ENCODE data around the gene FOLR2.

The FOLR2 gene

GRCh38 chr11:72226701-72227100, 10.1 kb downstream of the FOLR2 start:
- Histone ChIP-seq H3K9me2 (replicated peaks; ENCODE audit: insufficient read depth, low read length) (no peaks in the 10 kb centered on the region), H3K36me3 (replicated peaks; ENCODE audit: insufficient read depth, low read length) (no peaks in the 10 kb centered on the region), H3K9ac (ENCODE audit: low read length) (no peak overlapping the region), H4K20me1 (ENCODE audit: insufficient read depth, low read length) (no peaks in the 10 kb centered on the region), H2AFZ (ENCODE audit: low read length) (no peak overlapping the region), H3F3A (ENCODE audit: insufficient read depth, low read length) (peaks cover 11% of the 10 kb centered on the region; the same call in 1 of the 2 replicates), H3K79me2 (ENCODE audit: low read length) (peaks cover 28% of the 10 kb centered on the region), H3K9me3 (replicated peaks; ENCODE audit: insufficient read depth, low read length) (no peaks in the 10 kb centered on the region), H3K27me3 (replicated peaks; ENCODE audit: insufficient read depth, low read length) (no peaks in the 10 kb centered on the region), H3K4me3 (ENCODE audit: low read length) (no peak overlapping the region), H3K4me2 (ENCODE audit: low read depth, low read length) (no peak overlapping the region), H3K4me1 (ENCODE audit: low read length) (peaks cover 8% of the 10 kb centered on the region), H3K27ac (ENCODE audit: low read length) (no peak overlapping the region)
- no peak for DNase-seq
- TF ChIP-seq CTCF (IDR thresholded peaks at IDR 0.05; ENCODE audit: low read length) (no peak), EZH2phosphoT487 (IDR thresholded peaks at IDR 0.05; ENCODE audit: low read length) (no peak)

- Histone ChIP-seq H3K9me2 (replicated peaks; ENCODE audit: insufficient read depth, low read length) (no peaks in the 10 kb centered on the region), H3K9ac (ENCODE audit: low read length) (no peak overlapping the region), H3K36me3 (replicated peaks; ENCODE audit: insufficient read depth, low read length) (no peaks in the 10 kb centered on the region), H3K4me1 (ENCODE audit: low read length) (peaks cover under 1% of the 10 kb centered on the region), H3F3A (ENCODE audit: insufficient read depth, low read length) (peaks cover 11% of the 10 kb centered on the region; the same call in 1 of the 2 replicates), H3K4me2 (ENCODE audit: low read depth, low read length) (no peak overlapping the region), H3K4me3 (ENCODE audit: low read length) (no peak overlapping the region), H4K20me1 (ENCODE audit: insufficient read depth, low read length) (no peaks in the 10 kb centered on the region), H2AFZ (ENCODE audit: low read length) (no peak overlapping the region), H3K27ac (ENCODE audit: low read length) (no peak overlapping the region), H3K9me3 (replicated peaks; ENCODE audit: insufficient read depth, low read length) (no peaks in the 10 kb centered on the region), H3K79me2 (ENCODE audit: low read length) (peaks cover 28% of the 10 kb centered on the region), H3K27me3 (replicated peaks; ENCODE audit: insufficient read depth, low read length) (no peaks in the 10 kb centered on the region)
- TF ChIP-seq EZH2phosphoT487 (IDR thresholded peaks at IDR 0.05; ENCODE audit: low read length) (no peak), CTCF (IDR thresholded peaks at IDR 0.05; ENCODE audit: low read length) (no peak), EZH2 (optimal IDR thresholded peaks at IDR 0.05; ENCODE audit: low read depth, low read length) (no peak)
- no peak for DNase-seq
Observed at GRCh38 chr11:72227316-72228228, 11.0 kb downstream of the FOLR2 start.

GRCh38 chr11:72228229-72228843, 11.7 kb downstream of the FOLR2 start:
- H3K9ac ChIP-seq (ENCODE audit: low read length), result no peak overlapping the region
- H3K4me2 ChIP-seq (ENCODE audit: low read depth, low read length), result no peak overlapping the region
- H3K27me3 ChIP-seq (replicated peaks; ENCODE audit: insufficient read depth, low read length), result no peaks in the 10 kb centered on the region
- H3K9me2 ChIP-seq (replicated peaks; ENCODE audit: insufficient read depth, low read length), result no peaks in the 10 kb centered on the region
- no peaks in the 10 kb centered on the region for H3K9me3 ChIP-seq (replicated peaks; ENCODE audit: insufficient read depth, low read length)
- H3K36me3 ChIP-seq (replicated peaks; ENCODE audit: insufficient read depth, low read length), result no peaks in the 10 kb centered on the region
- H3K27ac ChIP-seq (ENCODE audit: low read length), result no peak overlapping the region
- no peak for DNase-seq
- no peak overlapping the region for H3K4me3 ChIP-seq (ENCODE audit: low read length)
- TF ChIP-seq EZH2 (optimal IDR thresholded peaks at IDR 0.05; ENCODE audit: low read depth, low read length), result no peak
- no peak for TF ChIP-seq EZH2phosphoT487 (IDR thresholded peaks at IDR 0.05; ENCODE audit: low read length)
- no peak for TF ChIP-seq CTCF (IDR thresholded peaks at IDR 0.05; ENCODE audit: low read length)
- peaks cover 28% of the 10 kb centered on the region for H3K79me2 ChIP-seq (ENCODE audit: low read length)
- peaks cover 9% of the 10 kb centered on the region; the same call in 1 of the 2 replicates for H3F3A ChIP-seq (ENCODE audit: insufficient read depth, low read length)
- no peaks in the 10 kb centered on the region for H4K20me1 ChIP-seq (ENCODE audit: insufficient read depth, low read length)
- no peaks in the 10 kb centered on the region for H3K4me1 ChIP-seq (ENCODE audit: low read length)
- no peak overlapping the region for H2AFZ ChIP-seq (ENCODE audit: low read length)

Measured in MM.1S (cell line).